H1 (cell line): ENCODE measurements around the gene ZDHHC5. TPM values are rescaled to one million over a fixed set of nuclear protein-coding genes. Genes with fewer than 3 reads are reported as not detected.

Experiments
- CTCF ChIA-PET: fragments of 300-600 bp; sonication (Branson Sonifier 250); formaldehyde crosslinking; loops from one replicate; lab custom pipeline; 2021; ENCODE audit not compliant: partially characterized antibody; lab: Charles Lee
- POLR2A ChIA-PET: fragments of 300-600 bp; sonication (Branson Sonifier 250); formaldehyde crosslinking; loops from one replicate; lab custom pipeline; 2021; ENCODE audit warnings: inconsistent platforms; ENCODE audit not compliant: partially characterized antibody; lab: Charles Lee
- DNase-seq, 2 experiments: peaks; one replicate each; pipeline versions ENCODE4 v3.0.0 to v3.0.0-alpha.2; 2010 to 2022; ENCODE audit warnings: low spot score in 2 of 2, low read depth in 1 of 2, mixed read lengths in 1 of 2
- FAIRE-seq: peaks from 2 replicates; lab custom pipeline; 2011; peaks lifted over from hg19 to GRCh38; lab: Jason Lieb, UNC
- H2AFZ ChIP-seq: 2 replicates; pipeline ENCODE4 v1.8.1; 2012; ENCODE audit warnings: low read length, inconsistent platforms
- H2AK5ac ChIP-seq: 2 replicates; pipeline ENCODE4 v1.6.1; 2013; ENCODE audit warnings: low read depth, low read length
- H2BK120ac ChIP-seq: replicated peaks from 2 replicates; pipeline ENCODE3; 2013; ENCODE audit warnings: low read depth, low read length, inconsistent platforms
- H2BK12ac ChIP-seq: 2 replicates; pipeline ENCODE4 v1.6.1; 2013; ENCODE audit warnings: low read depth, low read length
- H2BK15ac ChIP-seq: 2 replicates; pipeline ENCODE4 v1.6.1; 2013; ENCODE audit warnings: low read length
- H2BK20ac ChIP-seq: 2 replicates; pipeline ENCODE4 v1.6.1; 2013; ENCODE audit warnings: low read length
- H2BK5ac ChIP-seq: 2 replicates; pipeline ENCODE4 v1.6.1; 2013; ENCODE audit warnings: low read depth, low read length
- H3K14ac ChIP-seq: 2 replicates; pipeline ENCODE4 v1.6.1; 2013; ENCODE audit warnings: inconsistent platforms; ENCODE audit not compliant: insufficient read length
- H3K18ac ChIP-seq: 2 replicates; pipeline ENCODE4 v1.6.1; 2013; ENCODE audit warnings: low read length; ENCODE audit errors: extremely low read depth
- H3K23ac ChIP-seq: 2 replicates; pipeline ENCODE4 v1.6.1; 2013; ENCODE audit warnings: inconsistent platforms; ENCODE audit not compliant: insufficient read length
- H3K23me2 ChIP-seq: 2 replicates; pipeline ENCODE4 v1.6.1; 2013; ENCODE audit warnings: low read depth, low read length
- H3K27ac ChIP-seq: 2 replicates; pipeline ENCODE4 v1.6.1; 2011; ENCODE audit warnings: low read depth, low read length, inconsistent platforms
- H3K27me3 ChIP-seq, 4 experiments: replicated peaks in 1 of 4; 1 replicate in 1 of 4; 2 replicates in 3 of 4; pipeline versions ENCODE4 v1.6.1 to v1.8.1; 2011 to 2013; ENCODE audit warnings: low read length in 3 of 4, mild to moderate bottlenecking in 3 of 4, inconsistent platforms in 2 of 4, mixed read lengths in 2 of 4, moderate library complexity in 1 of 4; ENCODE audit not compliant: control insufficient read depth in 3 of 4, insufficient read depth in 3 of 4; ENCODE audit errors: extremely low read depth in 1 of 4
- H3K36me3 ChIP-seq, 4 experiments: 2 replicates each; pipeline versions ENCODE4 v1.6.1 to v1.8.1; 2011 to 2013; ENCODE audit warnings: mild to moderate bottlenecking in 4 of 4, low read length in 3 of 4, moderate library complexity in 2 of 4, control low read depth in 1 of 4, inconsistent platforms in 1 of 4; ENCODE audit not compliant: insufficient read depth in 4 of 4, control insufficient read depth in 2 of 4
- H3K4ac ChIP-seq: replicated peaks from 2 replicates; pipeline ENCODE3; 2013; ENCODE audit warnings: low read length, low read depth, mixed read lengths, inconsistent platforms; ENCODE audit not compliant: insufficient read length
- H3K4me1 ChIP-seq, 4 experiments: replicated peaks in 1 of 4; 1 replicate in 1 of 4; 2 replicates in 3 of 4; pipeline versions ENCODE4 v1.6.1 to v1.8.1; 2011 to 2013; ENCODE audit warnings: low read length in 3 of 4, inconsistent platforms in 2 of 4, mixed read lengths in 1 of 4; ENCODE audit not compliant: insufficient read depth in 4 of 4, control insufficient read depth in 3 of 4
- H3K4me2 ChIP-seq, 2 experiments: 2 replicates each; pipeline versions ENCODE4 v1.6.1 to v1.8.1; 2011 to 2013; ENCODE audit warnings: low read depth in 2 of 2, low read length in 2 of 2, control low read depth in 1 of 2, inconsistent platforms in 1 of 2, mild to moderate bottlenecking in 1 of 2; ENCODE audit not compliant: insufficient read depth in 1 of 2
- H3K4me3 ChIP-seq, 4 experiments: fragments of 200-600, 300-600 bp in 1 of 4; sonication (generic), shearing (Covaris generic), sonication (Bioruptor Twin) in 1 of 4; 2 replicates each; pipeline versions ENCODE4 v1.5.1 to v1.8.1; 2011 to 2016; ENCODE audit warnings: low read length in 4 of 4, low read depth in 3 of 4, control low read depth in 2 of 4, inconsistent platforms in 2 of 4, mild to moderate bottlenecking in 2 of 4, mixed read lengths in 1 of 4, moderate library complexity in 1 of 4; ENCODE audit not compliant: insufficient read depth in 2 of 4; ENCODE audit errors: extremely low read depth in 1 of 4
- H3K56ac ChIP-seq: replicated peaks from 2 replicates; pipeline ENCODE3; 2013; ENCODE audit warnings: low read depth, mild to moderate bottlenecking, mixed read lengths, low read length, inconsistent platforms; ENCODE audit not compliant: insufficient read length
- H3K79me1 ChIP-seq: 2 replicates; pipeline ENCODE4 v1.6.1; 2013; ENCODE audit warnings: low read depth, low read length, control low read depth
- H3K79me2 ChIP-seq, 2 experiments: 2 replicates each; pipeline versions ENCODE4 v1.6.1 to v1.8.1; 2012 to 2013; ENCODE audit warnings: low read length in 2 of 2, mild to moderate bottlenecking in 2 of 2, inconsistent platforms in 1 of 2; ENCODE audit not compliant: insufficient read depth in 2 of 2, control insufficient read depth in 1 of 2
- H3K9ac ChIP-seq, 4 experiments: replicated peaks in 1 of 4; 1 replicate in 1 of 4; 2 replicates in 3 of 4; pipeline versions ENCODE4 v1.6.1 to v1.8.1; 2011 to 2013; ENCODE audit warnings: low read depth in 3 of 4, low read length in 3 of 4, control low read depth in 2 of 4, mild to moderate bottlenecking in 2 of 4, moderate library complexity in 2 of 4, inconsistent platforms in 1 of 4; ENCODE audit errors: extremely low read depth in 1 of 4
- H3K9me3 ChIP-seq, 2 experiments: 2 replicates each; pipeline versions ENCODE4 v1.6.1 to v1.8.1; 2012 to 2013; ENCODE audit warnings: mild to moderate bottlenecking in 2 of 2, moderate library complexity in 2 of 2, control low read depth in 1 of 2, inconsistent platforms in 1 of 2, low read depth in 1 of 2, low read length in 1 of 2, mixed read lengths in 1 of 2; ENCODE audit not compliant: insufficient read depth in 2 of 2
- H4K20me1 ChIP-seq, 2 experiments: replicated peaks in 1 of 2; 2 replicates each; pipeline versions ENCODE3 to v1.8.1; 2011 to 2013; ENCODE audit warnings: inconsistent platforms in 2 of 2, low read length in 2 of 2, mild to moderate bottlenecking in 1 of 2; ENCODE audit not compliant: insufficient read depth in 2 of 2, control insufficient read depth in 1 of 2
- H4K5ac ChIP-seq: 2 replicates; pipeline ENCODE4 v1.6.1; 2013; ENCODE audit warnings: low read length, low read depth, mixed read lengths, inconsistent platforms; ENCODE audit not compliant: insufficient read length
- H4K8ac ChIP-seq: 2 replicates; pipeline ENCODE4 v1.8.0; 2013; ENCODE audit warnings: mild to moderate bottlenecking, moderate library complexity, low read length, inconsistent platforms; ENCODE audit not compliant: insufficient read depth; ENCODE audit errors: extremely low read depth
- H4K91ac ChIP-seq: replicated peaks from 2 replicates; pipeline ENCODE3; 2013; ENCODE audit warnings: low read length, mixed read lengths, inconsistent platforms; ENCODE audit not compliant: insufficient read length
- BACH1 ChIP-seq: IDR thresholded peaks from 2 replicates; pipeline ENCODE4 v1.6.1; 2012; ENCODE audit warnings: low read length, improper control_type of control experiment
- CEBPB ChIP-seq: IDR thresholded peaks from 2 replicates; pipeline ENCODE4 v1.6.1; 2012; ENCODE audit warnings: low read depth, low read length
- EGR1 ChIP-seq: IDR thresholded peaks from 2 replicates; pipeline ENCODE4 v1.6.1; 2011; ENCODE audit warnings: low read depth, low read length, borderline replicate concordance
- GTF2F1 ChIP-seq: IDR thresholded peaks from 2 replicates; pipeline ENCODE4 v1.6.1; 2012; ENCODE audit warnings: low read depth, low read length, improper control_type of control experiment, borderline replicate concordance
- JUND ChIP-seq: IDR thresholded peaks from 2 replicates; pipeline ENCODE4 v1.6.1; 2011; ENCODE audit warnings: mild to moderate bottlenecking, improper control_type of control experiment, low read length
- RAD21 ChIP-seq, 2 experiments: IDR thresholded peaks in 1 of 2; conservative IDR thresholded peaks in 1 of 2; 2 replicates each; pipeline ENCODE4 v1.6.1; 2011; ENCODE audit warnings: low read depth in 2 of 2, low read length in 2 of 2, improper control_type of control experiment in 1 of 2, inconsistent platforms in 1 of 2, mild to moderate bottlenecking in 1 of 2, moderate library complexity in 1 of 2
- RBBP5 ChIP-seq: IDR thresholded peaks from 2 replicates; pipeline ENCODE4 v1.7.1; 2012; ENCODE audit warnings: low read depth, mild to moderate bottlenecking, inconsistent platforms, low read length, moderate library complexity, borderline replicate concordance
- TEAD4 ChIP-seq: IDR thresholded peaks from 2 replicates; pipeline ENCODE4 v1.6.1; 2012; ENCODE audit warnings: low read depth, low read length, inconsistent platforms, mixed read lengths
- WGBS, 2 experiments: shearing (Covaris generic) in 1 of 2; methylation state at CpG; one replicate each; pipeline versions ENCODE4 v1.1.6 to v1.1.7; 2013 to 2015; ENCODE audit warnings: low lambda C conversion rate in 2 of 2, mixed read lengths in 2 of 2, inconsistent platforms in 1 of 2, low coverage in 1 of 2, missing lambda C conversion rate in 1 of 2; ENCODE audit not compliant: insufficient replicate concordance in 2 of 2, insufficient coverage in 1 of 2, insufficient read length in 1 of 2; ENCODE audit errors: extremely low coverage in 1 of 2, missing lambda C conversion rate in 1 of 2; 5-methylcytosine and 5-hydroxymethylcytosine counted together
- polyA plus RNA-seq, 7 experiments: library from polyadenylated mRNA; depleted of rRNA in 3 of 7; stranded (reverse) in 5 of 7; unstranded in 2 of 7; fragments of >200 nt in 5 of 7; fragments of 200-250 nt in 2 of 7; gene quantifications; 1 replicate in 5 of 7; 2 replicates in 1 of 7; 4 replicates in 1 of 7; pipeline versions ENCODE4 v1.2.1 to v1.2.3, GENCODE V29; 2011 to 2013; ENCODE audit warnings: missing spikeins in 2 of 7, mixed read lengths in 2 of 7
- total RNA-seq: library from RNA; stranded (reverse); fragmentation: NEBNext Ultra II Directional; extraction: Animal tissue kit (Norgen Biotek cat#: 25700); gene quantifications from 2 replicates; pipeline ENCODE4 v1.2.1, GENCODE V29; 2021
- TF ChIP-seq, protein P1 (sequence below), 3 experiments: IDR thresholded peaks; 1 replicate in 2 of 3; 2 replicates in 1 of 3; pipeline versions ENCODE4 v1.5.1 to v1.6.1; 2011; ENCODE audit warnings: low read length in 3 of 3, mild to moderate bottlenecking in 3 of 3, inconsistent platforms in 2 of 3, low read depth in 1 of 3, moderate library complexity in 1 of 3; ENCODE audit not compliant: insufficient read depth in 1 of 3; ENCODE audit errors: control extremely low read depth in 1 of 3
- TF ChIP-seq, protein P2 (sequence below): IDR thresholded peaks from 2 replicates; pipeline ENCODE4 v1.6.1; 2011; ENCODE audit warnings: low read depth, mild to moderate bottlenecking, low read length; ENCODE audit not compliant: insufficient read depth

ZDHHC5 gene
- total and polyA plus RNA-seq, 2 of the 8 experiments (the other 6 are each of a cell fraction or from before 2014, with no cell fraction given), result 40.0 to 56.3 TPM

DNA sequence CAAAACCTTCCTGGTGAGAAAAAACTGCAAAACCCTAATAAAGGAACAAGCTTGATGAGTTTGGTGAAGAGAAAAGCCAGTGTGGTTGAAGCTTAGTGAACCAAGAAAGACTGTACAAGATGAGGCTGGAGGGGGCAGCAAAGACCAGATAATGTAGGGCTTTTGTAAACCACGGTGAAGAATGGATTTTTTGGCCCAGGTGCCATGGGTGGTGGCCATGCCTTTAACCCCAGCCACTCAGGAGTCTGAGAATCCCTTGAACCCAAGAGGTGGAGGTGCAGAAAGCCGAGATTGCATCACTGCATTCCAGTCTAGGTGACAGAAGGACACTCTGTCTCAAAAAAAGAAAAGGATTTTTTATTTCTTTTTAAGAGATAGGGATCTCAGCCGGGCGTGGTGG is 5.0 kb upstream of the ZDHHC5 start:
- no peak overlapping the region for H3K9ac ChIP-seq
- POLR2A ChIA-PET, result interaction anchor here (0.6 to 1.5 kb wide), 9 partner anchors 9 to 88 kb away, joined by 3 to 8 read pairs (median 3); partner anchors contain the start of genes BTBD18, SELENOH and YPEL4
- H3K27ac ChIP-seq, result no peak overlapping the region
- CTCF ChIA-PET, result interaction anchor here (0.6 to 3.2 kb wide), 15 partner anchors 10 to 849 kb away, joined by 3 to 8 read pairs (median 3); no protein-coding TSS in a partner anchor
- no peak overlapping the region for H2BK5ac ChIP-seq
- no peaks in the 10 kb centered on the region; a peak in 1 of 7 replicates for H3K4me1 ChIP-seq
- H2BK20ac ChIP-seq, result no peak overlapping the region
- H3K18ac ChIP-seq, result no peak overlapping the region
- H3K4ac ChIP-seq, result no peak overlapping the region
- peaks cover 2% of the 10 kb centered on the region for H3K23me2 ChIP-seq
- H4K20me1 ChIP-seq, result peaks cover 2 to 3% of the 10 kb centered on the region in 2 experiments
- H3K4me3 ChIP-seq, result no peak overlapping the region
- H4K5ac ChIP-seq, result no peak overlapping the region
- WGBS, 2 experiments, result 89% methylated on average over 4 of the region's 4 CpGs; no CpG with 5 or more reads in 1 of the 2 experiments
- no peak overlapping the region for H2AFZ ChIP-seq
- no peak overlapping the region for H2AK5ac ChIP-seq
- H3K27me3 ChIP-seq, result no peaks in the 10 kb centered on the region
- DNase-seq (no peak), FAIRE-seq (no peak)
- H2BK120ac ChIP-seq, result no peak overlapping the region
- H3K79me2 ChIP-seq, result peaks cover 0 to 17% of the 10 kb centered on the region in 2 experiments; a peak in 3 of 4 replicates
- H3K36me3 ChIP-seq, result peaks cover 3 to 25% (median 19%) of the 10 kb centered on the region in 4 experiments; a peak in 6 of 8 replicates
- no peak overlapping the region for H3K4me2 ChIP-seq
- no peak overlapping the region for H4K91ac ChIP-seq
- no peaks in the 10 kb centered on the region for H3K9me3 ChIP-seq
- no peak overlapping the region for H4K8ac ChIP-seq
- H3K56ac ChIP-seq, result no peak overlapping the region
- H3K23ac ChIP-seq, result no peak overlapping the region
- H3K14ac ChIP-seq, result no peak overlapping the region
- H3K79me1 ChIP-seq, result peaks cover 4% of the 10 kb centered on the region; the same call in 1 of the 2 replicates
- no peak overlapping the region for H2BK12ac ChIP-seq
- no peak overlapping the region for H2BK15ac ChIP-seq
- TF ChIP-seq CEBPB (0 out of 2 replicates have a peak, but pooled peaks have one; percentile 2), RAD21 (IDR thresholded peaks at IDR 0.05 in 1 of 2, conservative IDR thresholded peaks at IDR 0.05 in 1 of 2; ENCODE audit: low read depth in 2 of 2, low read length in 2 of 2) (peak; percentile 41 to 66), JUND (no peak), GTF2F1 (no peak), EGR1 (no peak), TEAD4 (no peak), BACH1 (no peak), RBBP5 (no peak)
- TF ChIP-seq, protein P1, sequence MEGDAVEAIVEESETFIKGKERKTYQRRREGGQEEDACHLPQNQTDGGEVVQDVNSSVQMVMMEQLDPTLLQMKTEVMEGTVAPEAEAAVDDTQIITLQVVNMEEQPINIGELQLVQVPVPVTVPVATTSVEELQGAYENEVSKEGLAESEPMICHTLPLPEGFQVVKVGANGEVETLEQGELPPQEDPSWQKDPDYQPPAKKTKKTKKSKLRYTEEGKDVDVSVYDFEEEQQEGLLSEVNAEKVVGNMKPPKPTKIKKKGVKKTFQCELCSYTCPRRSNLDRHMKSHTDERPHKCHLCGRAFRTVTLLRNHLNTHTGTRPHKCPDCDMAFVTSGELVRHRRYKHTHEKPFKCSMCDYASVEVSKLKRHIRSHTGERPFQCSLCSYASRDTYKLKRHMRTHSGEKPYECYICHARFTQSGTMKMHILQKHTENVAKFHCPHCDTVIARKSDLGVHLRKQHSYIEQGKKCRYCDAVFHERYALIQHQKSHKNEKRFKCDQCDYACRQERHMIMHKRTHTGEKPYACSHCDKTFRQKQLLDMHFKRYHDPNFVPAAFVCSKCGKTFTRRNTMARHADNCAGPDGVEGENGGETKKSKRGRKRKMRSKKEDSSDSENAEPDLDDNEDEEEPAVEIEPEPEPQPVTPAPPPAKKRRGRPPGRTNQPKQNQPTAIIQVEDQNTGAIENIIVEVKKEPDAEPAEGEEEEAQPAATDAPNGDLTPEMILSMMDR (IDR thresholded peaks at IDR 0.05; ENCODE audit: control extremely low read depth in 1 of 3, insufficient read depth in 1 of 3, low read depth in 1 of 3, low read length in 3 of 3), result peak in 1 of 3 experiments; percentile 26; a peak in 2 of 4 replicates
- TF ChIP-seq, protein P2, sequence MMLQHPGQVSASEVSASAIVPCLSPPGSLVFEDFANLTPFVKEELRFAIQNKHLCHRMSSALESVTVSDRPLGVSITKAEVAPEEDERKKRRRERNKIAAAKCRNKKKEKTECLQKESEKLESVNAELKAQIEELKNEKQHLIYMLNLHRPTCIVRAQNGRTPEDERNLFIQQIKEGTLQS, result no peak
